ENCODE data around the gene FRMD1. TPM values are rescaled to one million over a fixed set of nuclear protein-coding genes. Genes with fewer than 3 reads are reported as not detected.

The FRMD1 gene
- total RNA-seq, 1 experiment from 2014 or later, result 0.57 TPM

GRCh38 chr6:168007592-168008338 is 71.2 kb downstream of the FRMD1 start:
- H3K27me3 Mint-ChIP-seq (ENCODE audit: low read depth), result no peaks in the 10 kb centered on the region

More at GRCh38 chr6:168007592-168008338, 71.2 kb downstream of the FRMD1 start:
- H3K27ac Mint-ChIP-seq, result 0 out of 2 replicates have a peak overlapping the region, but pooled peaks have one; percentile 26
- no peak for DNase-seq (ENCODE audit: low spot score)
- H3K4me3 Mint-ChIP-seq, result no peak overlapping the region
- TF ChIP-seq CREM (CRISPR knock-in tag; IDR thresholded peaks at IDR 0.05) (no peak), ZNF423 (CRISPR knock-in tag; IDR thresholded peaks at IDR 0.05) (no peak), ZNF281 (CRISPR knock-in tag; IDR thresholded peaks at IDR 0.05) (no peak), ZNF425 (CRISPR knock-in tag; conservative IDR thresholded peaks at IDR 0.05) (no peak), OVOL2 (CRISPR knock-in tag; IDR thresholded peaks at IDR 0.05; ENCODE audit: borderline replicate concordance) (no peak), HMGXB4 (CRISPR knock-in tag; IDR thresholded peaks at IDR 0.05) (no peak), ZSCAN18 (CRISPR knock-in tag; IDR thresholded peaks at IDR 0.05) (no peak), NFE2L1 (CRISPR knock-in tag; IDR thresholded peaks at IDR 0.05) (no peak), ZNF671 (CRISPR knock-in tag; IDR thresholded peaks at IDR 0.05) (no peak), GTF2I (CRISPR knock-in tag; conservative IDR thresholded peaks at IDR 0.05) (no peak), CTCF (IDR thresholded peaks at IDR 0.05) (no peak), FOXP4 (CRISPR knock-in tag; IDR thresholded peaks at IDR 0.05) (no peak), ZMAT4 (CRISPR knock-in tag; IDR thresholded peaks at IDR 0.05) (no peak)
- ChIA-PET CTCF (no interaction called here), POLR2A (no interaction called here)
- peaks cover 55% of the 10 kb centered on the region for H3K9me3 Mint-ChIP-seq
- peaks cover 6% of the 10 kb centered on the region for H3K4me1 Mint-ChIP-seq
- ATAC-seq, result no peak
- peaks cover 19% of the 10 kb centered on the region for H3K36me3 Mint-ChIP-seq
